HFFc6 (cell line): Measurements from ENCODE around the gene AMH. TPM values are rescaled to one million over a fixed set of nuclear protein-coding genes. Genes with fewer than 3 reads are reported as not detected.

ENCODE experiments used
- DNase-seq: peaks from one replicate; pipeline ENCODE4 v3.0.0-alpha.2; 2018
- H3K27ac Mint-ChIP-seq: 2 replicates; pipeline ENCODE4 v1.8.0; 2020; ENCODE audit warnings: mild to moderate bottlenecking, mixed read lengths
- H3K27me3 Mint-ChIP-seq: 2 replicates; pipeline ENCODE4 v1.8.0; 2021; ENCODE audit warnings: mild to moderate bottlenecking, moderate library complexity, mixed read lengths; ENCODE audit not compliant: insufficient read depth
- H3K36me3 Mint-ChIP-seq: 2 replicates; pipeline ENCODE4 v1.8.0; 2021; ENCODE audit warnings: low read depth, mixed read lengths
- H3K4me1 Mint-ChIP-seq: 2 replicates; pipeline ENCODE4 v1.8.0; 2020; ENCODE audit warnings: low read depth, mixed read lengths
- H3K4me3 Mint-ChIP-seq: 2 replicates; pipeline ENCODE4 v1.8.0; 2020; ENCODE audit warnings: mild to moderate bottlenecking, moderate library complexity, mixed read lengths
- H3K9me3 Mint-ChIP-seq: 2 replicates; pipeline ENCODE4 v1.8.0; 2020; ENCODE audit warnings: mild to moderate bottlenecking, mixed read lengths
- CTCF ChIP-seq: fragments of 200-600 bp; sonication (generic); IDR thresholded peaks from 2 replicates; pipeline ENCODE4 v1.5.0; 2021; ENCODE audit warnings: antibody characterized with exemption, mild to moderate bottlenecking
- total RNA-seq, 6 experiments: library from RNA; stranded (reverse); fragmentation: NEBNext Ultra II Directional; extraction: Animal tissue kit (Norgen Biotek cat#: 25700); gene quantifications; 2 replicates in 1 of 6; 3 replicates in 5 of 6; pipeline ENCODE4 v1.2.3, GENCODE V29; 2021

Gene AMH
- total RNA-seq, 6 experiments from 2014 or later, result 0.98 to 2.3 (median 1.4) TPM

DNA sequence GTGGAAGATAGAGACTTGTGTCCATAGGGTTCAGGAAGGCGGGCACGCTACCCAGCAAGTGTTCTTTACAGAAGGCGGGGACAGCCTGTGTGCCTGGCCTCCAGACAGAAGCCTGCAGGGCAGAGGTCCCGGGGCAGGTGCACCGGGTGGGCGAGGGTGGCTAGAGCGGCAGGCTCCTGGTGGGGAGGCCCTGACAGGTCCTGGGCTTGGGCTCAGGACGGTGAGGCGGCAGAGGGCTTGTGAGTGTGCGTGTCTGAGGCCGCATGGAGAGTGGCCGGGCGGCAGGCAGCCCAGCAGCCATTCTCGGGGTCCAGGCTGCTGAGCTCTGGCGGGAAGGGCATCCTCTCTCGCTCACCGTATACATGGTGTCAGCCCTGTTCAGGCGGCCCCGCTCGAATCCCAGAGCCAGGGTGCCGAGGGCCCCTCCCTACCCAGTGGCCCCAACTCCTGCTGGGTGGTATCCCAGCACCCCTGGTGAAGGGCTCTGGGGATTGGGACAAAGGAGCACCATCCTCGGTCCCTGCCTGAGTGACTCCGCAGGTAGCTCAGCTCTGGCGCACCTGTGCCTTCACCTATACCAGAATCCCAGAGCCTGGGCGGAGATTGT, 3.0 kb upstream of the AMH start:
- Mint-ChIP-seq H3K4me1 (peaks cover 16% of the 10 kb centered on the region), H3K27me3 (peaks cover 3% of the 10 kb centered on the region; the same call in 1 of the 2 replicates), H3K9me3 (no peaks in the 10 kb centered on the region), H3K36me3 (no peaks in the 10 kb centered on the region), H3K4me3 (no peak overlapping the region), H3K27ac (no peak overlapping the region)
- no peak for DNase-seq
- TF ChIP-seq CTCF, result no peak

DNA sequence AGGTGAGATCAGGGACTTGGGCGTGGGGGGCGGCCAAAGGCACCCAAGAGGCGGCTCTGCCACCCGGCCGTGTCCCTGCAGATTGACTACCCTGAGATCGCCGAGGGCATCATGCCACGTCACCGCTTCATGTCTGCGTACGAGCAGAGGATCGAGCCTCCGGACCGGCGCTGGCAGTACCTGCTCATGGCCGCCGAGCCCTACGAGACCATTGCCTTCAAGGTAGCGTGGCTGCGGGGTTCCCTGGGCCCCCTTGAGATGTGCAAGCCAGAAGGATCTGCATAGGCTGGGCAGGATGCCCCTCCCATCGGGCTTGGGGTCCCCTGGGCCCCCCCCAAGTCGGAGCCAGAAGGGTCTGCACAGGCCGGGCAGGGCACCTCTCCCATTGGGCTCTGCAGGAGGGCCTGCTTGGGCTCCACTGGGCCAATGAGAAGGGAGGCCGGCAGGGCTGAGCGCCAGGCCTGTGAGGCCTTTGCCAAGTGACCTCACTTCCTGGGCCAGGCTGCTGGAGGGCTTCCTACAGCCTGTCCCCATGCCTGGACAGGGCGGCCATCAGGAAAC, 2.2 kb upstream of the AMH start:
- peak; percentile 37 for DNase-seq
- H3K9me3 Mint-ChIP-seq, result no peaks in the 10 kb centered on the region
- TF ChIP-seq CTCF, result no peak
- peaks cover 3% of the 10 kb centered on the region; the same call in 1 of the 2 replicates for H3K27me3 Mint-ChIP-seq
- peaks cover 9% of the 10 kb centered on the region for H3K4me1 Mint-ChIP-seq
- H3K4me3 Mint-ChIP-seq, result no peak overlapping the region
- no peak overlapping the region for H3K27ac Mint-ChIP-seq
- no peaks in the 10 kb centered on the region for H3K36me3 Mint-ChIP-seq

- Mint-ChIP-seq H3K4me3 (no peak overlapping the region), H3K36me3 (no peaks in the 10 kb centered on the region)
Measured at GRCh38 chr19:2247433-2248101, 1.6 kb upstream of the AMH start.

DNA sequence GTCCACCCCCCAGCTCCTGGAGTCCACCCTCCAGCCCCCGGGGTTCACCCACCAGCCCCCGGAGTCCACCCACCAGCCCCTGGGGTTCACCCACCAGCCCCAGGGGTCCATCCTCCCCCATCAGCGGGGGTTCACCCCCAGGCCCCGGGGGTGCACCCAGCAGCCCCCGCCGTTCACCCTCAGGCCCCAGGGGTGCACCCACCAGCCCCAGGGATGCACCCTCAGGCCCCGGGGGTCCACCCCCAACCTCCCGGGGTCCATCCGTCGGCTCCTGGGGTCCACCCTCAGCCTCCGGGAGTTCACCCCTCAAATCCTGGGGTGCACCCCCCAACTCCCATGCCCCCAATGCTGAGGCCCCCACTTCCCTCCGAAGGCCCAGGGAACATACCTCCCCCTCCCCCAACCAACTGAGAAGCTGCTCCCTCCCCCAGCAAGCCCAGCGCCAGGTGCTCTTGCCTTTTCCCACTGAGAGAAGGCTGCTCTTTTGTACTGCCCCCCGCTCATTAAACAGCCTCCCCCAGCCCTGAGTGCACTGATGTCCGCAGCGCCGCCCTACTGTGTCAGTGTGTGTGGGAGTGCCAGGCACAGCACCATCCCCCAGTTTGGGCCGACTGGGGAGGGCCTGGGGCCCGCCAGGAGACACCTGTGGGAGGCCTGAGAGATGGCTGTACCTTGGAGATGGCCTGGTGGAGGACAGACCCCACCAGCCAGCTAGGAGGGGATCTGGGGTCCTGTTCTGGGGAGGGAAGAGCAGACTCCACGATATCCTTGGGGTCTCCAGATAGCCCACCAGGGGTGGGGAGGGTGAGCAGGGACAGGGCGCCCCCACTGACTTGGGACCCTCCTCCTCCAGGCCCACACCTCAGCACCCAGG, 750 bp upstream of the AMH start:
- H3K36me3 Mint-ChIP-seq, result no peaks in the 10 kb centered on the region
- no peaks in the 10 kb centered on the region for H3K4me1 Mint-ChIP-seq
- no peak for DNase-seq
- TF ChIP-seq CTCF, result no peak
- no peak overlapping the region for H3K4me3 Mint-ChIP-seq
- H3K9me3 Mint-ChIP-seq, result no peaks in the 10 kb centered on the region
- H3K27me3 Mint-ChIP-seq, result peaks cover 7% of the 10 kb centered on the region
- H3K27ac Mint-ChIP-seq, result no peak overlapping the region

More at GRCh38 chr19:2247433-2248101, 1.6 kb upstream of the AMH start:
- Mint-ChIP-seq H3K27me3 (peaks cover 6% of the 10 kb centered on the region), H3K27ac (no peak overlapping the region), H3K4me1 (peaks cover 4% of the 10 kb centered on the region), H3K9me3 (no peaks in the 10 kb centered on the region)
- TF ChIP-seq CTCF, result no peak
- DNase-seq, result no peak

DNA sequence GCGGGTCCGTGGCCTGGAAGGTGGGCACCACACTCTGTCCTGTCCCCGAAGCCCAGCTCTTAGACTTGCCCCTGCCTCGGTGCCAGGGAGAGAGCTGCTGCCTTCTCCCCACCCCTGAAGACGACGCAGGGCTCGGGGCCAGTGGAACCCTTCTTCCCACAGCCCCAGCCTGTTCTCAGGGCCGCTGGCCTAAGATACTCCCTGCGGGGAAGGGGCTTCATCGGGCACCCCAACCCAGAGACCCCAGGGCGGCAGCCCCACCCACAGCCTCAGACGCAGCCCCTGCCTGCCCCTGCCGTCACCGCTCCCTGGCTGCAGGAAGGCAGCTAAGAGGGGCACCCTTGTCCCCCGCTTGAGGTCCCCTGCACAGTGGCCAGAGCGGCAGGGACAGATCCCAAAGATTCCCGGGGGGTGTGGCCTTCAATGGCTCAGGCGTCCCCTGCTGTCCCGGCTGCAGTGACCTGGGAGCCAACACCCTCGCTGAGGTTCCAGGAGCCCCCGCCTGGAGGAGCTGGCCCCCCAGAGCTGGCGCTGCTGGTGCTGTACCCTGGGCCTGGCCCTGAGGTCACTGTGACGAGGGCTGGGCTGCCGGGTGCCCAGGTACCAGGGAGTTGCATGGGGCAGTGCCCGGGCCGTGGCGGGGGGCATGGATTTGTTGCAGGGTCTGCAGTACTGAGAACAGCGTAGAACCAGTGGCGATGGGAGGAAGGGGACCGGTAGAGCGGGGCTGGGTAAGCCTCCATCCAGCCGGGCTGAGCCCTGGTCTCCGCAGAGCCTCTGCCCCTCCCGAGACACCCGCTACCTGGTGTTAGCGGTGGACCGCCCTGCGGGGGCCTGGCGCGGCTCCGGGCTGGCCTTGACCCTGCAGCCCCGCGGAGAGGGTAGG, 1.0 kb downstream of the AMH start:
- Mint-ChIP-seq H3K9me3 (no peaks in the 10 kb centered on the region), H3K36me3 (no peaks in the 10 kb centered on the region), H3K4me3 (no peak overlapping the region), H3K4me1 (no peaks in the 10 kb centered on the region), H3K27ac (no peak overlapping the region), H3K27me3 (peaks cover 9% of the 10 kb centered on the region)
- no peak for TF ChIP-seq CTCF
- no peak for DNase-seq
